ENCODE results near the gene PLPP4.

PLPP4 gene

DNA sequence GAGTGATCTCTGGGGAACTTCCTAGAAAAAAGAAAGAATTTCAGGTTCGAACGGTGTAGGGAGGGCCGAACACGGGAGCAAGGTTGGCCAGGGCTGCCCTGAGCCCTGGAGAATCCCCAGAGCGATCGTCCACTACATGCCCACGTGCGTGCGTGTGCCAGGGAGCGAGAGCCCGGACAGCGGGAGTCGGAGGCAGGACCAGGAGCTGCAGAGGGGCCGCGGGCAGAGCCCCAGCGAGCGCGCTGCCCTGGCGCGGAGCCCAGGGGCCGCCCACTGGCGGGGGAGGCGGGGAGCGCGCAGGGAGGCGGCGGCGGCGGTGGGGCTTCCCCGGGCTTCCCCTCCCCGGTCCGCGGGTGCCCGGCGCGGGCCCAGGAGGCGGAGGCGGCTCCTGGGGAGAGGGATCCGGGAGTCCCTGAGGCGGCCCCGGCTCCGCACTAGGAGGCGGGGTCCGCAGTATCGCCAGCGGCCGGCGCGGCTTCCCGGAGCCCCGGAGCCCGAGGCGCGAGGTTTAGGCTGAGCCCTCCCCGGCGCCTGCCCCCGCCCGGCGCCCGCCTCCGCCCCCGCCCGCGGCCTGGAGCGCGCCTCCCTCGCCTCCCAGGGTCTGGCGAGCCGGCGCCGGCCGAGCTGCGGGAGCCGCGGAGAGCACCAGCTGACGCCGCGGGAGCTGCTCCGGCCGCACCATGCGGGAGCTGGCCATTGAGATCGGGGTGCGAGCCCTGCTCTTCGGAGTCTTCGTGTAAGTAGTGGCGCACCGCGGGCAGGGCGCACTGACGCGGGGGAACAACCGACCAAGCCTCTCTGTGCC lies at the start of gene PLPP4:
Gene PLPP4, plus strand, starts transcription at position 602 of the 805 bp plus-strand sequence. Its CDS starts 79 bp downstream, at position 681.
- Histone ChIP-seq H3K4me3 (ENCODE audit: low read depth, low read length) (peak within 1 kb of the TSS; percentile 78), H3K27ac (peak within 1 kb of the TSS; percentile 87)

DNA sequence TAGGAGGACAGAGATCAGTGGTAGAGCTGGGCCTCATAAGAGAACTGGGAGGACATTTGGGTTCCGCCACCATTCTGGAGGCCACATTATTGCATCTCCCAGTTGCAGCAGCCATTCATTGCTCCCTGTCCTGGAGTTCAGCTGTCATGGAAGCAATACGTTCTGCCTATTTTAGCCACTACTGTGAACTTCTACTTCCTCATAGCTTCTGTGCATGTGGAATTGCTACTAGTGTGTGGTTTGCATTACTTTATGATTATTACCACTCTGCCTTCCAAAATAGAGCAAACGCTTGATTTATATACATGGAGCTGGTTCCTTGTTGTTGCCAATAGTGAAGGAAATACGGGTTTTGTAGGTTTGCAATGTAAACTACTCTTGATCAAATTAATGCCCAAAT lies 47.2 kb upstream of the PLPP4 start:
- Histone ChIP-seq H3K4me3 (ENCODE audit: low read depth, low read length) (no peak overlapping the region), H3K27ac (no peak overlapping the region), H3K9me3 (ENCODE audit: severe bottlenecking) (no peaks in the 10 kb centered on the region), H3K27me3 (ENCODE audit: insufficient read depth, low read depth, severe bottlenecking) (no peaks in the 10 kb centered on the region), H3K36me3 (no peaks in the 10 kb centered on the region)
- no peak for DNase-seq
- TF ChIP-seq, protein P1, sequence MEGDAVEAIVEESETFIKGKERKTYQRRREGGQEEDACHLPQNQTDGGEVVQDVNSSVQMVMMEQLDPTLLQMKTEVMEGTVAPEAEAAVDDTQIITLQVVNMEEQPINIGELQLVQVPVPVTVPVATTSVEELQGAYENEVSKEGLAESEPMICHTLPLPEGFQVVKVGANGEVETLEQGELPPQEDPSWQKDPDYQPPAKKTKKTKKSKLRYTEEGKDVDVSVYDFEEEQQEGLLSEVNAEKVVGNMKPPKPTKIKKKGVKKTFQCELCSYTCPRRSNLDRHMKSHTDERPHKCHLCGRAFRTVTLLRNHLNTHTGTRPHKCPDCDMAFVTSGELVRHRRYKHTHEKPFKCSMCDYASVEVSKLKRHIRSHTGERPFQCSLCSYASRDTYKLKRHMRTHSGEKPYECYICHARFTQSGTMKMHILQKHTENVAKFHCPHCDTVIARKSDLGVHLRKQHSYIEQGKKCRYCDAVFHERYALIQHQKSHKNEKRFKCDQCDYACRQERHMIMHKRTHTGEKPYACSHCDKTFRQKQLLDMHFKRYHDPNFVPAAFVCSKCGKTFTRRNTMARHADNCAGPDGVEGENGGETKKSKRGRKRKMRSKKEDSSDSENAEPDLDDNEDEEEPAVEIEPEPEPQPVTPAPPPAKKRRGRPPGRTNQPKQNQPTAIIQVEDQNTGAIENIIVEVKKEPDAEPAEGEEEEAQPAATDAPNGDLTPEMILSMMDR (IDR thresholded peaks at IDR 0.05; ENCODE audit: low read depth, low read length): no peak

More for the DNA sequence above, at the start of gene PLPP4:
- no peaks in the 10 kb centered on the region for H3K27me3 ChIP-seq (ENCODE audit: insufficient read depth, low read depth, severe bottlenecking)
- DNase-seq: peak; percentile 64
- H3K9me3 ChIP-seq (ENCODE audit: severe bottlenecking): no peaks in the 10 kb centered on the region
- H3K36me3 ChIP-seq: no peaks in the 10 kb centered on the region
- TF ChIP-seq, protein P1 (IDR thresholded peaks at IDR 0.05; ENCODE audit: low read depth, low read length): no peak

DNA sequence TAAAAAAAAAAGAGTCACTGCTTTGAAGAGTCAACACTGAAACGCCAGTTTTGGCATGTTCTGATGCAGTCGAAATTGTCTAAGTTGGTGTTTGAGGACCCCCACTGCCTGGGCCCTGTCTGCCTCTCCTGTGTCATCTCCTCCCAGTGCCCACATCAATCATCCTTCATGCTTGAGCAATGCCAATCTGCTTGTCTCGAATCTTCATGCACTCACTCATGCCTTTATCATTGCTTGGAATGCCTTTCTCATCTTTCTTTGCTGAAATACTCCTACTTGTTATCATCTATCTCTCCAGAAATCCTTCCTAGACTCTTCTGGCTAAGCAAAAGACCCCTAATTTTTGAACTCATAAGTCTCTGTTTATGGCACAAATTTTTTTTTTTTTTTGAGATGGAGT lies 42.1 kb upstream of the PLPP4 start:
- H3K36me3 ChIP-seq: no peaks in the 10 kb centered on the region
- no peaks in the 10 kb centered on the region for H3K27me3 ChIP-seq (ENCODE audit: insufficient read depth, low read depth, severe bottlenecking)
- no peak overlapping the region for H3K27ac ChIP-seq
- no peak overlapping the region for H3K4me3 ChIP-seq (ENCODE audit: low read depth, low read length)
- no peak for DNase-seq
- TF ChIP-seq, protein P1 (IDR thresholded peaks at IDR 0.05; ENCODE audit: low read depth, low read length): no peak
- H3K9me3 ChIP-seq (ENCODE audit: severe bottlenecking): peaks cover 2% of the 10 kb centered on the region

DNA sequence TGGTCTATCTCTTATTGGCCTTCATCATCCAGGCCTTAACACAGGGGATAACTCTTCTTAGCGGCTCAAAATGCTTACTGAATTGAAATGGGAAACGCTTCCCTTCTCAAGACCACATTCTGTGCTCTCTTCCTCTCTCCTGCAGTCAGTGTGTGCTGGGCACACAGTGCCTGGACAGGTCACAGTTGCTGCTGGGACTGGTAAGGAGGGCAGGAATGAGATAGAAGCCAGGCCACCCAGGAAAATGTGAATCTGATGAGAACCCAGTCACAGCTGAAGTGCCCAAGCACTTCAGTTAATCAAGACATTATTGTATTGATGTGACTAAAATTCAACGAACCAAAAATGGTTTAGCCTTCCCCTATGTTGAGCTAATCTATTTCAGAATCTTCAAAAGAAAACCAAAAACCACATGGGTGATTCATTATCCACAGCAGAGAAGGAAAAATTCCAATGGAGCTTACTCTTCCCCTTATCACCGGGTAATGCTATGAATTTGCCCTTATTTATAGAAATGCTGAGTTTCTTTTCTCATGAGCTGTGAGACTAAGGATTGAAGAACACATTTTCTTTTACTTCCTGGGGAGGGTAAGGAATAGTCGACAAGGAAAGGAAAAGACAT lies 41.2 kb upstream of the PLPP4 start:
- DNase-seq: no peak

DNA sequence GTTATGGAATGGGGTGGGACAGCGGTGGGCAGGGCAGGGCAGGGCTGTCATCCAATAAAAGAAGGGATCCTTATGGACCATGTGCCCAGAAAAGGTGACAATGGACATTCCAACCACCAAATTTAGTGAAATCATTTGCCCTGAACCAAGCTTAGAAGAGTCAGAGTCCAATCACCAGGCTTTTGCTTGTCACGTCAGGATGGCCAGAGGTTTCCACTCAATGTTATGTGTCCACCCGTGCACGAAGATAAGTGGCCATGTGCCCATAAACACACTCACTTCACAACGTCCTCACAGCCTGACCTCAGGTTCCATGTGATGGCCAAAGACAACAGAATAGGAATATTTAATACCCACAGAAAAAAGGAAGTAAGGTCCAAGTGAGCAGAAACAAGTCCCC lies 36.6 kb upstream of the PLPP4 start:
- H3K27me3 ChIP-seq (ENCODE audit: insufficient read depth, low read depth, severe bottlenecking): no peaks in the 10 kb centered on the region
- DNase-seq: no peak
- TF ChIP-seq, protein P1 (IDR thresholded peaks at IDR 0.05; ENCODE audit: low read depth, low read length): no peak
- peaks cover 2% of the 10 kb centered on the region for H3K9me3 ChIP-seq (ENCODE audit: severe bottlenecking)
- H3K4me3 ChIP-seq (ENCODE audit: low read depth, low read length): no peak overlapping the region
- H3K27ac ChIP-seq: no peak overlapping the region
- no peaks in the 10 kb centered on the region for H3K36me3 ChIP-seq

More for the DNA sequence above, 41.2 kb upstream of the PLPP4 start:
- Histone ChIP-seq H3K36me3 (no peaks in the 10 kb centered on the region), H3K27ac (no peak overlapping the region), H3K9me3 (ENCODE audit: severe bottlenecking) (peaks cover 2% of the 10 kb centered on the region), H3K4me3 (ENCODE audit: low read depth, low read length) (no peak overlapping the region), H3K27me3 (ENCODE audit: insufficient read depth, low read depth, severe bottlenecking) (no peaks in the 10 kb centered on the region)
- TF ChIP-seq, protein P1 (IDR thresholded peaks at IDR 0.05; ENCODE audit: low read depth, low read length): no peak
